Urinary bladder (tissue), 4 donors: ENCODE data around the gene C17orf50. TPM values are rescaled to one million over a fixed set of nuclear protein-coding genes. Genes with fewer than 3 reads are reported as not detected.
A peak's percentile ranks its signal among the peaks of the same experiment; 100 is the strongest.

ENCODE experiments used
- DNase-seq: peaks from one replicate; pipeline ENCODE4 v3.0.0-alpha.2; 2015; ENCODE audit errors: extremely low spot score
- H3K27ac ChIP-seq: one replicate; pipeline ENCODE4 v1.5.1; 2013; ENCODE audit warnings: low read depth, mild to moderate bottlenecking, moderate library complexity
- H3K36me3 ChIP-seq: one replicate; pipeline ENCODE4 v1.6.1; 2013; ENCODE audit warnings: mild to moderate bottlenecking, moderate library complexity; ENCODE audit not compliant: insufficient read depth
- H3K4me1 ChIP-seq: one replicate; pipeline ENCODE4 v1.6.1; 2013; ENCODE audit warnings: mild to moderate bottlenecking, moderate library complexity; ENCODE audit not compliant: insufficient read depth
- H3K4me3 ChIP-seq: one replicate; pipeline ENCODE4 v1.5.1; 2013; ENCODE audit warnings: low read depth, low read length
- WGBS: extraction: QIAGEN DNeasy Blood & Tissue Kit; methylation state at CpG from one replicate; pipeline ENCODE4 v1.1.7; 2013; 5-methylcytosine and 5-hydroxymethylcytosine counted together
- polyA plus RNA-seq: library from polyadenylated mRNA; stranded (reverse); fragments of 200-250 nt; gene quantifications from one replicate; pipeline ENCODE4 v1.2.3, GENCODE V29; 2013
- total RNA-seq: library from RNA; depleted of rRNA; stranded (reverse); fragments of >200 nt; gene quantifications from one replicate; pipeline ENCODE4 v1.2.3, GENCODE V29; 2014
- donor health status: healthy with polysubstance abuse.
- donor health status: healthy.

The C17orf50 gene
- total and polyA plus RNA-seq, 2 donors = not detected

- H3K36me3 ChIP-seq = peaks cover 3% of the 10 kb centered on the region
- no peak for DNase-seq
- 87% methylated on average over 3 of the region's 3 CpGs for WGBS
- no peak overlapping the region for H3K27ac ChIP-seq
- H3K4me3 ChIP-seq = no peak overlapping the region
- H3K4me1 ChIP-seq = no peaks in the 10 kb centered on the region
Measured at GRCh38 chr17:35728551-35728950, 32.1 kb upstream of the C17orf50 start.

- no peak for DNase-seq
- Histone ChIP-seq H3K4me1 (no peaks in the 10 kb centered on the region), H3K27ac (no peak overlapping the region), H3K36me3 (peaks cover 3% of the 10 kb centered on the region), H3K4me3 (no peak overlapping the region)
- WGBS = 74% methylated on average over 4 of the region's 4 CpGs
Measured at GRCh38 chr17:35729405-35729833, 31.3 kb upstream of the C17orf50 start.

GRCh38 chr17:35730400-35731005 lies 30.2 kb upstream of the C17orf50 start:
- WGBS = 82% methylated on average over 10 of the region's 10 CpGs
- Histone ChIP-seq H3K4me1 (no peaks in the 10 kb centered on the region), H3K4me3 (no peak overlapping the region), H3K36me3 (no peaks in the 10 kb centered on the region), H3K27ac (no peak overlapping the region)
- DNase-seq = no peak

GRCh38 chr17:35731239-35731916 lies 29.3 kb upstream of the C17orf50 start, which contains the start of gene RASL10B:
Gene RASL10B (plus strand): TSS chr17:35731639. CDS start chr17:35735185, 3,546 bp downstream.
- no peak for DNase-seq
- Histone ChIP-seq H3K4me1 (no peaks in the 10 kb centered on the region), H3K36me3 (no peaks in the 10 kb centered on the region), H3K4me3 (peak within 1 kb of the TSS; percentile 82), H3K27ac (no peak within 1 kb of the TSS)
- 3% methylated on average over 44 of the region's 44 CpGs for WGBS

- Histone ChIP-seq H3K4me1 (no peaks in the 10 kb centered on the region), H3K27ac (no peak overlapping the region), H3K36me3 (no peaks in the 10 kb centered on the region), H3K4me3 (peak overlapping the region; percentile 82)
- DNase-seq = no peak
- 15% methylated on average over 47 of the region's 47 CpGs for WGBS
Measured at GRCh38 chr17:35731917-35732805, 28.5 kb upstream of the C17orf50 start.

GRCh38 chr17:35732806-35733136 lies 27.9 kb upstream of the C17orf50 start:
- WGBS = 83% methylated on average over 1 of the region's 1 CpG
- DNase-seq = no peak
- no peaks in the 10 kb centered on the region for H3K36me3 ChIP-seq
- H3K4me3 ChIP-seq = no peak overlapping the region
- no peaks in the 10 kb centered on the region for H3K4me1 ChIP-seq
- no peak overlapping the region for H3K27ac ChIP-seq

- H3K4me3 ChIP-seq = no peak overlapping the region
- WGBS = 91% methylated on average over 6 of the region's 6 CpGs
- H3K27ac ChIP-seq = no peak overlapping the region
- H3K4me1 ChIP-seq = no peaks in the 10 kb centered on the region
- no peaks in the 10 kb centered on the region for H3K36me3 ChIP-seq
- DNase-seq = no peak
Measured at GRCh38 chr17:35733366-35733765, 27.3 kb upstream of the C17orf50 start.

GRCh38 chr17:35734396-35734795 lies 26.3 kb upstream of the C17orf50 start:
- no peaks in the 10 kb centered on the region for H3K36me3 ChIP-seq
- no peak for DNase-seq
- WGBS = 90% methylated on average over 7 of the region's 7 CpGs
- no peaks in the 10 kb centered on the region for H3K4me1 ChIP-seq
- no peak overlapping the region for H3K4me3 ChIP-seq
- no peak overlapping the region for H3K27ac ChIP-seq

GRCh38 chr17:35735036-35735805 lies 25.5 kb upstream of the C17orf50 start:
- no peak overlapping the region for H3K4me3 ChIP-seq
- H3K4me1 ChIP-seq = no peaks in the 10 kb centered on the region
- no peak overlapping the region for H3K27ac ChIP-seq
- no peaks in the 10 kb centered on the region for H3K36me3 ChIP-seq
- 89% methylated on average over 29 of the region's 29 CpGs for WGBS
- no peak for DNase-seq

GRCh38 chr17:35736236-35736635 lies 24.5 kb upstream of the C17orf50 start:
- Histone ChIP-seq H3K4me1 (no peaks in the 10 kb centered on the region), H3K4me3 (no peak overlapping the region), H3K36me3 (no peaks in the 10 kb centered on the region), H3K27ac (no peak overlapping the region)
- 88% methylated on average over 5 of the region's 5 CpGs for WGBS
- no peak for DNase-seq

GRCh38 chr17:35738519-35739133 lies 22.1 kb upstream of the C17orf50 start:
- whole genome bisulfite sequencing = 79% methylated on average over 5 of the region's 5 CpGs

GRCh38 chr17:35740216-35740615 lies 20.5 kb upstream of the C17orf50 start:
- Histone ChIP-seq H3K27ac (no peak overlapping the region), H3K4me1 (no peaks in the 10 kb centered on the region), H3K4me3 (no peak overlapping the region), H3K36me3 (no peaks in the 10 kb centered on the region)
- no peak for DNase-seq
- WGBS = 87% methylated on average over 7 of the region's 7 CpGs

More at GRCh38 chr17:35738519-35739133, 22.1 kb upstream of the C17orf50 start:
- H3K4me3 ChIP-seq = no peak overlapping the region
- H3K4me1 ChIP-seq = no peaks in the 10 kb centered on the region
- no peak for DNase-seq
- no peaks in the 10 kb centered on the region for H3K36me3 ChIP-seq
- no peak overlapping the region for H3K27ac ChIP-seq
